Airway epithelial cell (primary cell): Measurements from ENCODE around the gene ZNF362. TPM values are rescaled to one million over a fixed set of nuclear protein-coding genes. Genes with fewer than 3 reads are reported as not detected.

Experiments
- total RNA-seq: library from RNA; depleted of rRNA; stranded (reverse); fragments of >200 nt; gene quantifications from 2 replicates; pipeline ENCODE4 v1.2.3, GENCODE V29; 2015

Gene ZNF362, protein sequence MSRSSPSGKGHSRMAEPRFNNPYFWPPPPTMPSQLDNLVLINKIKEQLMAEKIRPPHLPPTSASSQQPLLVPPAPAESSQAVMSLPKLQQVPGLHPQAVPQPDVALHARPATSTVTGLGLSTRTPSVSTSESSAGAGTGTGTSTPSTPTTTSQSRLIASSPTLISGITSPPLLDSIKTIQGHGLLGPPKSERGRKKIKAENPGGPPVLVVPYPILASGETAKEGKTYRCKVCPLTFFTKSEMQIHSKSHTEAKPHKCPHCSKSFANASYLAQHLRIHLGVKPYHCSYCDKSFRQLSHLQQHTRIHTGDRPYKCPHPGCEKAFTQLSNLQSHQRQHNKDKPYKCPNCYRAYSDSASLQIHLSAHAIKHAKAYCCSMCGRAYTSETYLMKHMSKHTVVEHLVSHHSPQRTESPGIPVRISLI
- 8.5 and 8.7 TPM in 2 replicates for total RNA-seq

DNA sequence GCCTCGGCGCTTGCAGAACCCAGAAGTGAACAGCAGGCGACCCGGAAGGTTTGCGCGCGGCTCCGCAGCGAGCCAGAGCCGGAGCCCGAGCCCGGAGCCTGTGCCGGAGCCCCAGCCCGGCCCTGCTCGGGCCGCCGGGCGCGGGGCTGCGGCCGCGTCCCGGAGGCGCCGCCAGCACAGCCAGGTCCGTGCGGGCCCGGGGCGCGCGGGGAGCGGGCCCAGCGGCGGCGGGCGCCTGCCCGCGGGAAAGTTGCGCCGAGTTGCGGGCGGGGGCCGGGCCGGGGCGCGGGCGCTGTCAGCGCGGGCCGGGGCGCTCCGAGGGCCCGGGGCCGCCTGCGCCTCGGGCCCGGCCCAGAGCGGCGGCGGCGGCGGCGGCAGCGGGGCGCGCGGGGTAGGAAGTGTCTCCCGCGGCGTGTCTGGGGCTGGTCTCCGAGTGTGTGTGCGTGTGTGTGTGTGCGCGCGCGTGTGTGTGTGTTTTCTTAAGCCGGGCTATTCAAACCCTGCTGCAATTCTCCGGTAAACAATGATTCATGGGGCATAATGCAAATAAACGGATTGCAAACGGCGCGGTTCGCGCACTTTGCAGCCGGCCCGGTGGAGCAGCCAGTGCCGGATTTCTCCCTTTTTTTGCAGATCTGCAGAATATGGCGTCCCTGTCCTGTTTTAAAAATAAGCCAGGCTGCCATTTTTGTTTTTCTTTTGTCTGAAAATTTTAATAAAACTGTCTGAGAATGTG is at the start of gene ZNF362:
TSS of gene ZNF362 (plus strand) at position 22 of the 736 bp plus-strand sequence. CDS start 14,083 bp downstream, outside the sequence.

DNA sequence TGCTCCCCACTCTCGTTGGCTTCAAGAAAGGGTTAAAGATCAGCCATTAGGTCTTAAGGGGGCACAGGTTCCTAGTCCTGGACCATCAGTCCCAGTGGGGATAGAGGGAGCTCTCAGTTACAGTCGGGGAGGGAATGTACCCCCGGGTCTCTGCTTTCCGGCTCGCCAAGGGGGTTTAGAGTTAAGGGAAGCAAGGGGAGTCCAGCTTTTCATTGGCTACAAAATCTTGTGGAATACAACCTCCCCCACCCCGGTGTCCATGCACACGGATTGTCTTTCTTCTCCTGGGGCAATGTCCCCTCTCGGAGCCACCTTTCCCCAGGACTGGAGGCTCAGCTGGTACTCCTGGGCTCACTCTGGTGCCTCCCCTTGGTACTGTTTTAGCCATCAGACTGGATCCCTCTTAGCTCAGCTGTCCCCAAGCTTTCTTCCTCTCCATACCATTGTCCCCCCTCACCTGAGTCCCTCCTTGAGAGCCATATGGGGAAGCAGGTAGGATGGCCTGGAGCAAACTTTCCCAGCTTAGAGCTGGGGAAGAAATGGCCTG is 64.4 kb downstream of the ZNF362 start, which contains the start of gene A3GALT2:
TSS of gene A3GALT2 (minus strand) at position 480 of the 547 bp plus-strand sequence. CDS start at position 480, 0 bp downstream.

Other genes with a start within 250 kb of the ZNF362 start
- 207 and 278 TPM in 2 replicates for gene AK2, start 219.6 kb upstream of the ZNF362 start, total RNA-seq
- 2.8 and 3.1 TPM in 2 replicates for gene AZIN2, start 175.3 kb upstream of the ZNF362 start, total RNA-seq
- gene TRIM62, start 74.4 kb upstream of the ZNF362 start, total RNA-seq: 5.1 and 7.3 TPM in 2 replicates
- gene A3GALT2, start 64.6 kb downstream of the ZNF362 start, total RNA-seq: not detected in 2 replicates
- gene PHC2, start 174.6 kb downstream of the ZNF362 start, total RNA-seq: 52.5 and 73.3 TPM in 2 replicates
- gene ZSCAN20, start 216.2 kb downstream of the ZNF362 start, total RNA-seq: 3.1 and 4.6 TPM in 2 replicates